IMR-90 (cell line): ENCODE data around the gene ERN1. TPM values are rescaled to one million over a fixed set of nuclear protein-coding genes. Genes with fewer than 3 reads are reported as not detected.

Experiments used
- ATAC-seq: fragments of 200-7000 bp; cut with Tn5 transposase; 2 replicates; pipeline ENCODE4 v1.9.1; 2020; ENCODE audit warnings: low read depth, mild to moderate bottlenecking, moderate library complexity
- BruUV-seq: library from RNA; stranded (reverse); fragments of 400-500 nt; replicated peaks from 2 replicates; lab custom pipeline; 2021; lab: Mats Ljungman, UMichigan
- CTCF ChIA-PET: fragments of 300-600 bp; formaldehyde crosslinking; extraction: SDS; loops from one replicate; lab custom pipeline; 2021; ENCODE audit warnings: antibody characterized with exemption; lab: Yijun Ruan, JAX
- POLR2A ChIA-PET: fragments of 300-600 bp; sonication (Branson Sonifier 250); formaldehyde crosslinking; loops from one replicate; lab custom pipeline; 2022; ENCODE audit warnings: antibody characterized with exemption; ENCODE audit not compliant: unreplicated experiment; lab: Charles Lee
- DNase-seq: peaks from one replicate; pipeline ENCODE4 v3.0.0; 2013
- H2AFZ ChIP-seq: replicated peaks from 2 replicates; pipeline ENCODE3; 2013; ENCODE audit warnings: low read length, mild to moderate bottlenecking; ENCODE audit not compliant: poor library complexity
- H2AK5ac ChIP-seq: 2 replicates; pipeline ENCODE4 v1.6.1; 2013; ENCODE audit warnings: low read depth, low read length, inconsistent platforms
- H2AK9ac ChIP-seq: replicated peaks from 2 replicates; pipeline ENCODE3; 2013; ENCODE audit warnings: mild to moderate bottlenecking, low read depth, low read length, moderate library complexity; ENCODE audit not compliant: poor library complexity
- H2BK120ac ChIP-seq: 2 replicates; pipeline ENCODE4 v1.6.1; 2013; ENCODE audit warnings: low read depth, low read length, inconsistent platforms
- H2BK15ac ChIP-seq: 3 replicates; pipeline ENCODE4 v1.6.1; 2013; ENCODE audit warnings: low read depth, low read length, inconsistent platforms
- H2BK20ac ChIP-seq: 2 replicates; pipeline ENCODE4 v1.6.1; 2013; ENCODE audit warnings: low read depth, mild to moderate bottlenecking, inconsistent platforms, low read length, moderate library complexity
- H2BK5ac ChIP-seq: 2 replicates; pipeline ENCODE4 v1.6.1; 2013; ENCODE audit warnings: mild to moderate bottlenecking, low read depth, low read length, inconsistent platforms; ENCODE audit not compliant: poor library complexity, severe bottlenecking
- H3K14ac ChIP-seq: replicated peaks from 2 replicates; pipeline ENCODE4 v1.6.1; 2013; ENCODE audit warnings: low read depth, low read length, inconsistent platforms
- H3K18ac ChIP-seq: 2 replicates; pipeline ENCODE4 v1.6.1; 2013; ENCODE audit warnings: low read depth, low read length, control low read depth
- H3K23ac ChIP-seq: 2 replicates; pipeline ENCODE4 v1.6.1; 2013; ENCODE audit warnings: low read depth, low read length, inconsistent platforms
- H3K27ac ChIP-seq: 2 replicates; pipeline ENCODE4 v1.5.1; 2013; ENCODE audit warnings: mild to moderate bottlenecking, control low read depth, low read length; ENCODE audit not compliant: insufficient read depth
- H3K27me3 ChIP-seq: 2 replicates; pipeline ENCODE4 v1.6.1; 2013; ENCODE audit warnings: low read length; ENCODE audit not compliant: control insufficient read depth, insufficient read depth
- H3K36me3 ChIP-seq: 2 replicates; pipeline ENCODE4 v1.6.1; 2013; ENCODE audit warnings: low read length, mixed read lengths; ENCODE audit not compliant: control insufficient read depth, insufficient read depth
- H3K4ac ChIP-seq: 2 replicates; pipeline ENCODE4 v1.6.1; 2013; ENCODE audit warnings: low read depth, low read length, inconsistent platforms
- H3K4me1 ChIP-seq: 2 replicates; pipeline ENCODE4 v1.6.1; 2013; ENCODE audit warnings: low read length, mixed read lengths; ENCODE audit not compliant: control insufficient read depth, insufficient read depth
- H3K4me2 ChIP-seq: 2 replicates; pipeline ENCODE4 v1.6.1; 2013; ENCODE audit warnings: low read depth, mild to moderate bottlenecking, control low read depth, low read length, moderate library complexity
- H3K4me3 ChIP-seq: 2 replicates; pipeline ENCODE4 v1.5.1; 2013; ENCODE audit warnings: low read depth, mild to moderate bottlenecking, control low read depth, low read length, moderate library complexity; ENCODE audit not compliant: insufficient read depth
- H3K56ac ChIP-seq: 2 replicates; pipeline ENCODE4 v1.6.1; 2013; ENCODE audit warnings: low read length, inconsistent platforms; ENCODE audit not compliant: insufficient read depth; ENCODE audit errors: extremely low read depth
- H3K79me1 ChIP-seq, 2 experiments: 2 replicates each; pipeline ENCODE4 v1.6.1; 2013; ENCODE audit warnings: low read length in 2 of 2, inconsistent platforms in 1 of 2, low read depth in 1 of 2
- H3K9ac ChIP-seq: 2 replicates; pipeline ENCODE4 v1.6.1; 2013; ENCODE audit warnings: low read depth, low read length, control low read depth
- H3K9me1 ChIP-seq: 2 replicates; pipeline ENCODE4 v1.6.1; 2013; ENCODE audit warnings: low read length, inconsistent platforms; ENCODE audit not compliant: insufficient read depth
- H3K9me3 ChIP-seq: 2 replicates; pipeline ENCODE4 v1.6.1; 2013; ENCODE audit warnings: low read length; ENCODE audit not compliant: control insufficient read depth, insufficient read depth
- H4K20me1 ChIP-seq: 2 replicates; pipeline ENCODE4 v1.6.1; 2013; ENCODE audit warnings: low read length, inconsistent platforms; ENCODE audit not compliant: insufficient read depth
- H4K5ac ChIP-seq: 2 replicates; pipeline ENCODE4 v1.6.1; 2013; ENCODE audit warnings: mild to moderate bottlenecking, low read depth, low read length, control low read depth
- H4K8ac ChIP-seq, 2 experiments: 2 replicates each; pipeline ENCODE4 v1.6.1; 2013; ENCODE audit warnings: low read depth in 2 of 2, low read length in 2 of 2, control low read depth in 1 of 2, inconsistent platforms in 1 of 2
- H4K91ac ChIP-seq: 2 replicates; pipeline ENCODE4 v1.6.1; 2013; ENCODE audit warnings: low read depth, low read length, inconsistent platforms; ENCODE audit not compliant: insufficient read depth
- CHD1 ChIP-seq: IDR thresholded peaks from 2 replicates; pipeline ENCODE4 v1.6.1; 2012; ENCODE audit warnings: low read depth, low read length, improper control_type of control experiment
- MXI1 ChIP-seq: IDR thresholded peaks from 2 replicates; pipeline ENCODE4 v1.6.1; 2012; ENCODE audit warnings: low read depth, mild to moderate bottlenecking, low read length, moderate library complexity, borderline replicate concordance
- POLR2A ChIP-seq: IDR thresholded peaks from 2 replicates; pipeline ENCODE4 v1.6.1; 2012; ENCODE audit warnings: mild to moderate bottlenecking, low read depth, low read length
- WGBS, 2 experiments: methylation state at CpG; one replicate each; pipeline versions ENCODE4 v1.1.5 to v1.1.7; 2013; ENCODE audit warnings: missing lambda C conversion rate in 2 of 2; ENCODE audit not compliant: insufficient read length in 1 of 2; ENCODE audit errors: extremely low coverage in 2 of 2; 5-methylcytosine and 5-hydroxymethylcytosine counted together
- dilution Hi-C: fragments of 300-500 bp; cut with HindIII; formaldehyde crosslinking; loops from one replicate; pipeline ENCODE4 v1.14.3; 2018; ENCODE audit warnings: low sequenced_read_pairs; ENCODE audit not compliant: unreplicated experiment
- in situ Hi-C: fragments of 300-500 bp; cut with MboI; formaldehyde crosslinking; loops from 3 replicates; pipeline ENCODE4 v1.14.3; 2019; ENCODE audit warnings: low sequenced_read_pairs, inconsistent platforms, mixed read lengths
- intact Hi-C: fragments of 100-400 bp; cut with micrococcal nuclease; formaldehyde crosslinking; loops from 2 replicates; pipeline ENCODE4 v1.10.0; 2022
- polyA plus RNA-seq, 3 experiments: library from polyadenylated mRNA; depleted of rRNA; stranded (reverse); fragments of >200 nt; gene quantifications; 2 replicates each; pipeline ENCODE4 v1.2.3, GENCODE V29; 2012; ENCODE audit warnings: low replicate concordance in 1 of 3
- total RNA-seq: library from RNA; depleted of rRNA; stranded (reverse); fragments of >200 nt; gene quantifications from 2 replicates; pipeline ENCODE4 v1.2.3, GENCODE V29; 2012

Gene ERN1
- total and polyA plus RNA-seq, 2 of the 4 experiments (the other 2 are of a cell fraction): 2.7 to 4.1 TPM

GRCh38 chr17:64016231-64016784 lies 113.6 kb downstream of the ERN1 start:
- POLR2A ChIA-PET: no interaction called here
- no peak overlapping the region for H3K56ac ChIP-seq
- DNase-seq: no peak

More at GRCh38 chr17:64016231-64016784, 113.6 kb downstream of the ERN1 start:
- intact Hi-C loops (no loop called here), in situ Hi-C loops (no loop called here), dilution Hi-C loops (no loop called here)
- CTCF ChIA-PET: interaction anchor here (1.4 to 1.5 kb wide), 2 partner anchors 10 to 13 kb away, joined by 4 to 6 read pairs; no protein-coding TSS in a partner anchor
- Histone ChIP-seq H3K14ac (no peak overlapping the region), H3K23ac (no peak overlapping the region), H2BK20ac (no peak overlapping the region), H3K9me1 (no peaks in the 10 kb centered on the region), H3K4me3 (no peak overlapping the region), H3K4ac (no peak overlapping the region), H3K27me3 (peaks cover 8% of the 10 kb centered on the region), H2BK15ac (no peak overlapping the region), H4K20me1 (no peaks in the 10 kb centered on the region), H3K18ac (no peak overlapping the region), H2BK120ac (no peak overlapping the region), H4K8ac (no peak overlapping the region), H4K5ac (no peak overlapping the region), H3K4me2 (no peak overlapping the region), H3K79me1 (no peaks in the 10 kb centered on the region), H3K9me3 (no peaks in the 10 kb centered on the region), H3K4me1 (no peaks in the 10 kb centered on the region), H4K91ac (no peak overlapping the region), H2AFZ (no peak overlapping the region), H2AK5ac (no peak overlapping the region), H2AK9ac (no peak overlapping the region), H3K27ac (no peak overlapping the region), H2BK5ac (no peak overlapping the region), H3K9ac (no peak overlapping the region), H3K36me3 (no peaks in the 10 kb centered on the region)
- no CpG with 5 or more reads among the region's 5 CpGs for WGBS, 2 experiments
- no TSS peak for BruUV-seq
- TF ChIP-seq MXI1 (no peak), CHD1 (no peak), POLR2A (no peak)
- no peak for ATAC-seq
